Cardiac fibroblast (primary cell): Measurements from ENCODE around the gene ITIH5.

Source experiments
- DNase-seq, 2 donors: peaks; one replicate each; pipeline versions ENCODE4 v3.0.0 to v3.0.0-alpha.2; 2010; ENCODE audit warnings: low read depth in 2 of 2
- H3K4me3 ChIP-seq, 2 donors: replicated peaks in 1 of 2; 1 replicate in 1 of 2; 2 replicates in 1 of 2; pipeline ENCODE4 v1.5.1; 2011; ENCODE audit warnings: low read depth in 2 of 2, low read length in 2 of 2, mild to moderate bottlenecking in 2 of 2, moderate library complexity in 1 of 2
- TF ChIP-seq, protein P1 (sequence below): IDR thresholded peaks from one replicate; pipeline ENCODE4 v1.5.1; 2011; ENCODE audit warnings: low read depth, mild to moderate bottlenecking, low read length, inconsistent platforms

The ITIH5 gene

GRCh38 chr10:7596356-7596755, 70.4 kb downstream of the ITIH5 start:
- no peak overlapping the region for H3K4me3 ChIP-seq
- no peak for DNase-seq
- TF ChIP-seq, protein P1, sequence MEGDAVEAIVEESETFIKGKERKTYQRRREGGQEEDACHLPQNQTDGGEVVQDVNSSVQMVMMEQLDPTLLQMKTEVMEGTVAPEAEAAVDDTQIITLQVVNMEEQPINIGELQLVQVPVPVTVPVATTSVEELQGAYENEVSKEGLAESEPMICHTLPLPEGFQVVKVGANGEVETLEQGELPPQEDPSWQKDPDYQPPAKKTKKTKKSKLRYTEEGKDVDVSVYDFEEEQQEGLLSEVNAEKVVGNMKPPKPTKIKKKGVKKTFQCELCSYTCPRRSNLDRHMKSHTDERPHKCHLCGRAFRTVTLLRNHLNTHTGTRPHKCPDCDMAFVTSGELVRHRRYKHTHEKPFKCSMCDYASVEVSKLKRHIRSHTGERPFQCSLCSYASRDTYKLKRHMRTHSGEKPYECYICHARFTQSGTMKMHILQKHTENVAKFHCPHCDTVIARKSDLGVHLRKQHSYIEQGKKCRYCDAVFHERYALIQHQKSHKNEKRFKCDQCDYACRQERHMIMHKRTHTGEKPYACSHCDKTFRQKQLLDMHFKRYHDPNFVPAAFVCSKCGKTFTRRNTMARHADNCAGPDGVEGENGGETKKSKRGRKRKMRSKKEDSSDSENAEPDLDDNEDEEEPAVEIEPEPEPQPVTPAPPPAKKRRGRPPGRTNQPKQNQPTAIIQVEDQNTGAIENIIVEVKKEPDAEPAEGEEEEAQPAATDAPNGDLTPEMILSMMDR, result no peak

GRCh38 chr10:7593905-7594304, 72.9 kb downstream of the ITIH5 start:
- DNase-seq, result no peak
- H3K4me3 ChIP-seq, result no peak overlapping the region
- TF ChIP-seq, protein P1, result no peak

GRCh38 chr10:7593063-7593462, 73.7 kb downstream of the ITIH5 start:
- no peak overlapping the region for H3K4me3 ChIP-seq
- DNase-seq, result no peak
- TF ChIP-seq, protein P1, result no peak

DNA sequence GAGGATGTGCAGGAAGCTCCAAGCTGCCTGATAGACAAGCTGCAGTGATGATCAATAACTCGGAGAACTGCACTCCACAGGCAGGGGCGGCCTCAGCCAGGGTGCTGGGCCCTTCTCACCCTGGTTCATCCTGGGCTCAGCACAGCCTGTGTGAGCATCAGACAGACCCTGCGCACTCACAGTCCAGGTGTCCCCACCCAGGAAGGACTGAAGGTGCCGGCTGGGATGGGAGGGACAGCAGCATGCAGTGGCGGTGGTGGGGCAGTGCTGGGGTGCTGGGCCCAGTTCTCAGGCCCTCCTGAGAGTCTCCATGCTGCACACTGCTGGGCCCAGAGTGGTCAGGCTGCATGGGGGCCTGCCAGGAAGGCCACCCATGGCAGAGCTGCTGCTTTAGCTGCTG, 74.1 kb downstream of the ITIH5 start:
- no peak for DNase-seq
- TF ChIP-seq, protein P1, result no peak
- no peak overlapping the region for H3K4me3 ChIP-seq

- DNase-seq, result no peak
- H3K4me3 ChIP-seq, result no peak overlapping the region
- TF ChIP-seq, protein P1, result no peak
Measured at GRCh38 chr10:7590271-7590670, 76.5 kb downstream of the ITIH5 start.

- no peak overlapping the region for H3K4me3 ChIP-seq
- no peak for DNase-seq
- TF ChIP-seq, protein P1, result no peak
Measured at GRCh38 chr10:7589748-7590147, 77.0 kb downstream of the ITIH5 start.

DNA sequence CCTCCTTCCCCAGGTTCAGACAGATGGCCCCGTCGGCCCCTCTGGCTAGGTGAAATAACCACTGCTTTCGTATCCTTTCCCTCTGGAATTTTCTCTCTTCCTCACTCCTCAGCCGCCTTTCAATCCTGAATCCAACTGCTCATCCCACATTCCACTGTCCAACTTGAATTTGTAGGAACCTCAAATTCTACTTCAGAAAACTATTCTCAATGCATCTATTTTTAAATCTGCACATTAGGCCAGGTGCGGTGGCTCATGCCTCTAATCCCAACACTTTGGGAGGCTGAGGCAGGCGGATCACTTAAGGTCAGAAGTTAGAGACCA, 78.9 kb downstream of the ITIH5 start:
- TF ChIP-seq, protein P1, result no peak
- DNase-seq, result no peak
- no peak overlapping the region for H3K4me3 ChIP-seq
